T-cell (primary cell): ENCODE results near the gene ENPP1. TPM values are rescaled to one million over a fixed set of nuclear protein-coding genes. Genes with fewer than 3 reads are reported as not detected.

Experiments
- ATAC-seq, 4 experiments: fragments of 200-7000 bp in 3 of 4; fragments of 150-1000 bp in 1 of 4; cut with Tn5 transposase; replicated peaks in 1 of 4; 1 replicate in 3 of 4; 2 replicates in 1 of 4; pipeline ENCODE4 v1.10.0; 2021; ENCODE audit warnings: moderate library complexity in 3 of 4, mild to moderate bottlenecking in 2 of 4, moderate number of reproducible peaks in 1 of 4
- CTCF ChIA-PET, 2 donors: fragments of 300-600 bp; sonication (Branson Sonifier 250); formaldehyde crosslinking; loops; one replicate each; lab custom pipeline; 2022; ENCODE audit warnings: antibody characterized with exemption in 2 of 2; lab: Charles Lee
- POLR2A ChIA-PET, 2 donors: fragments of 300-600 bp; sonication (Branson Sonifier 250); formaldehyde crosslinking; loops; one replicate each; lab custom pipeline; 2022; ENCODE audit warnings: antibody characterized with exemption in 2 of 2; lab: Charles Lee
- DNase-seq, 35 experiments: peaks; one replicate each; pipeline versions ENCODE4 v3.0.0 to v3.0.0-alpha.2; 2013 to 2023
- H3K27ac ChIP-seq: one replicate; pipeline ENCODE4 v1.5.1; 2013; ENCODE audit warnings: low read length
- H3K27me3 ChIP-seq, 2 experiments: replicated peaks in 1 of 2; 1 replicate in 1 of 2; 2 replicates in 1 of 2; pipeline versions ENCODE4 v1.6.1 to v1.7.0; 2013; ENCODE audit warnings: low read length in 1 of 2, mixed read lengths in 1 of 2; ENCODE audit not compliant: control insufficient read depth in 2 of 2, insufficient read depth in 2 of 2; ENCODE audit errors: extremely low read depth in 1 of 2
- H3K36me3 ChIP-seq, 2 donors: 1 replicate in 1 of 2; 2 replicates in 1 of 2; pipeline versions ENCODE4 v1.6.1 to v1.7.0; 2013; ENCODE audit warnings: low read length in 1 of 2; ENCODE audit not compliant: control insufficient read depth in 2 of 2, insufficient read depth in 1 of 2; ENCODE audit errors: extremely low read depth in 1 of 2
- H3K4me1 ChIP-seq, 2 experiments: 1 replicate in 1 of 2; 2 replicates in 1 of 2; pipeline versions ENCODE4 v1.6.1 to v1.7.0; 2013; ENCODE audit warnings: low read length in 2 of 2, mixed read lengths in 1 of 2; ENCODE audit not compliant: insufficient read depth in 2 of 2, control insufficient read depth in 1 of 2; ENCODE audit errors: extremely low read depth in 1 of 2
- H3K4me3 ChIP-seq, 2 donors: 1 replicate in 1 of 2; 2 replicates in 1 of 2; pipeline versions ENCODE4 v1.5.1 to v1.7.0; 2013; ENCODE audit warnings: mild to moderate bottlenecking in 2 of 2, low read length in 1 of 2, moderate library complexity in 1 of 2; ENCODE audit not compliant: control insufficient read depth in 1 of 2; ENCODE audit errors: extremely low read depth in 1 of 2
- H3K9me3 ChIP-seq: 2 replicates; pipeline ENCODE4 v1.7.0; 2013
- H3K27ac Mint-ChIP-seq, 2 donors: one replicate each; pipeline ENCODE4 v1.8.0; 2020 to 2021; ENCODE audit warnings: mild to moderate bottlenecking in 2 of 2, mixed read lengths in 2 of 2
- H3K27me3 Mint-ChIP-seq, 2 donors: one replicate each; pipeline ENCODE4 v1.8.0; 2021 to 2022; ENCODE audit warnings: mixed read lengths in 2 of 2
- H3K36me3 Mint-ChIP-seq: one replicate; pipeline ENCODE4 v1.8.0; 2021; ENCODE audit warnings: mixed read lengths
- H3K4me1 Mint-ChIP-seq, 3 donors: one replicate each; pipeline ENCODE4 v1.8.0; 2020 to 2022; ENCODE audit warnings: mixed read lengths in 3 of 3, mild to moderate bottlenecking in 1 of 3
- H3K4me3 Mint-ChIP-seq, 3 donors: one replicate each; pipeline ENCODE4 v1.8.0; 2020 to 2022; ENCODE audit warnings: mild to moderate bottlenecking in 3 of 3, mixed read lengths in 3 of 3, moderate library complexity in 3 of 3
- H3K9me3 Mint-ChIP-seq, 3 donors: one replicate each; pipeline ENCODE4 v1.8.0; 2020 to 2022; ENCODE audit warnings: mixed read lengths in 3 of 3
- WGBS: methylation state at CpG from one replicate; pipeline ENCODE4 v1.1.5; 2013; ENCODE audit warnings: missing lambda C conversion rate; ENCODE audit not compliant: insufficient coverage; 5-methylcytosine and 5-hydroxymethylcytosine counted together
- total RNA-seq, 35 experiments: library from RNA in 6 of 35; stranded (reverse) in 6 of 35; fragments of 120-200 nt in 1 of 35; gene quantifications; one replicate each; pipeline versions ENCODE4 v1.2.1 to v1.2.4 and lab custom pipeline; 2013 to 2026

ENPP1 gene
- total RNA-seq, 5 donors from 2014 or later (not counting 1 experiment from before 2014, with no cell fraction given): 0.15 to 0.47 (median 0.35) TPM

GRCh38 chr6:131931063-131931750, 123.4 kb downstream of the ENPP1 start:
- no peaks in the 10 kb centered on the region for H3K36me3 Mint-ChIP-seq
- ATAC-seq (no peak), DNase-seq (no peak)
- H3K4me3 Mint-ChIP-seq: no peak overlapping the region
- H3K9me3 Mint-ChIP-seq: no peaks in the 10 kb centered on the region
- H3K4me1 Mint-ChIP-seq: no peaks in the 10 kb centered on the region
- peaks cover 22 to 23% of the 10 kb centered on the region in 2 donors for H3K27me3 Mint-ChIP-seq
- Histone ChIP-seq H3K4me1 (no peaks in the 10 kb centered on the region), H3K4me3 (no peak overlapping the region), H3K9me3 (no peaks in the 10 kb centered on the region), H3K27me3 (peaks cover 0 to 7% of the 10 kb centered on the region in 2 experiments), H3K27ac (no peak overlapping the region), H3K36me3 (no peaks in the 10 kb centered on the region)
- ChIA-PET CTCF (no interaction called here), POLR2A (no interaction called here)
- 100% methylated on average over 1 of the region's 2 CpGs for WGBS
- no peak overlapping the region for H3K27ac Mint-ChIP-seq

- ATAC-seq (no peak), DNase-seq (no peak)
- Mint-ChIP-seq H3K4me3 (no peak overlapping the region), H3K27ac (no peak overlapping the region), H3K27me3 (peaks cover 17 to 18% of the 10 kb centered on the region in 2 donors), H3K4me1 (no peaks in the 10 kb centered on the region), H3K9me3 (no peaks in the 10 kb centered on the region), H3K36me3 (no peaks in the 10 kb centered on the region)
- no peaks in the 10 kb centered on the region for H3K4me1 ChIP-seq
- WGBS: 67% methylated on average over 1 of the region's 4 CpGs
- ChIA-PET POLR2A (no interaction called here), CTCF (interaction anchor here in 1 of 2 donors (1.4 kb wide), 1 partner anchor 13 kb away, joined by 3 read pairs; no protein-coding TSS in a partner anchor)
- H3K27me3 ChIP-seq: peaks cover 0 to 5% of the 10 kb centered on the region in 2 experiments
- H3K27ac ChIP-seq: no peak overlapping the region
- no peak overlapping the region for H3K4me3 ChIP-seq
- no peaks in the 10 kb centered on the region for H3K36me3 ChIP-seq
- no peaks in the 10 kb centered on the region for H3K9me3 ChIP-seq
These were observed 128.3 kb downstream of the ENPP1 start for GRCh38 chr6:131936156-131936555.

GRCh38 chr6:131937226-131937625, 129.4 kb downstream of the ENPP1 start:
- Mint-ChIP-seq H3K9me3 (no peaks in the 10 kb centered on the region), H3K4me3 (no peak overlapping the region), H3K36me3 (no peaks in the 10 kb centered on the region), H3K27me3 (peaks cover 15 to 18% of the 10 kb centered on the region in 2 donors), H3K4me1 (no peaks in the 10 kb centered on the region), H3K27ac (no peak overlapping the region)
- CTCF ChIA-PET: no interaction called here
- Histone ChIP-seq H3K36me3 (no peaks in the 10 kb centered on the region), H3K4me1 (no peaks in the 10 kb centered on the region), H3K27ac (no peak overlapping the region), H3K27me3 (peaks cover 0 to 1% of the 10 kb centered on the region in 2 experiments), H3K4me3 (no peak overlapping the region), H3K9me3 (no peaks in the 10 kb centered on the region)
- DNase-seq (no peak), ATAC-seq (no peak)
- 67% methylated on average over 1 of the region's 2 CpGs for WGBS
- POLR2A ChIA-PET: no interaction called here

DNA sequence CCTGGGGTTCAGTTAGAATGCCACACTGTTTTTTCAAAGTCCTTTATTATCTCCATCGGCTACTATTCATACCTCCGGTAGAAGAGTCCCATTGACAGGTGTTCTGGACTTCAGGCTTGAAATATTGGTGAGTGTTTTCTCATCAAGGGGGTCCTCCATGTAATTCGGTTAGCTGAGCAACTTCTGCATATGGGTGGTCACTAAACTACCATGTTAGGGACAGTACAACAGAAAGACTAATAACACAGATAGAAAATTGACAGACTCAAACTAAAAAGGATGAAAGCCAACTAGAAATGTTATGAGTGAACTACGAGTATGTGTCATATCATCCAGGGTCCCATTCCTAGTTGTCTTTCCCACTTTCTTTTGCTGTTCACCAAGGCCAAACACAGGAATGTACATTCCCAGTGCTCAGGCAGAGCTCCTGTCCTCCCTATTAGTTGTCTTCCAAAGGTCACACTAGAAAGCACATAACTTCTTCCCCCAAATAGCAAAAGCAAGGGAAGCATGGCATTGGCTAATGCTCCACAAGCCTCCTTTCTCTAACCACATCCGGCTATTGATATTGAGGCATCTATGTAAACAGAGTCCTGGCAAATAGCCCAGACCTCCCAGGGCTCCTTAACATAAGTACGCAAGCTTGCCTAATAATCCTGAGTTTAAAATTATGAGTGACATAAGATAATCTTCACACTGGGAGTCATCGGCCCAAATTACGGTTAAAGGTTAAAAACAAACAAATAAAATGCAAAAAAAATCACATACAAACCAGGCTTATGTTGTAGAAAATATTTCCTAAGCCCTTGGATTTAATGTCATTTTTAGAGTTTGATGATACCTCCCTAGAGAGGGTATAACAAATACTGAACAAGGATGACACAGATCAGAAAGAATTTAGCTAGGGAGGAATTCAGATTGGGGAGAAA, 130.1 kb downstream of the ENPP1 start:
- Mint-ChIP-seq H3K4me1 (no peaks in the 10 kb centered on the region), H3K9me3 (no peaks in the 10 kb centered on the region), H3K27me3 (peaks cover 10 to 18% of the 10 kb centered on the region in 2 donors), H3K4me3 (no peak overlapping the region), H3K27ac (no peak overlapping the region), H3K36me3 (no peaks in the 10 kb centered on the region)
- Histone ChIP-seq H3K27ac (no peak overlapping the region), H3K4me1 (no peaks in the 10 kb centered on the region), H3K36me3 (no peaks in the 10 kb centered on the region), H3K4me3 (no peak overlapping the region), H3K9me3 (no peaks in the 10 kb centered on the region), H3K27me3 (no peaks in the 10 kb centered on the region)
- WGBS: 60% methylated on average over 1 of the region's 8 CpGs
- no peak for ATAC-seq
- CTCF ChIA-PET: no interaction called here
- POLR2A ChIA-PET: no interaction called here
- DNase-seq: no peak

Other genes starting within 250 kb of the ENPP1 start
- 1 to 10 TPM in 1 of 5 donors, under 1 TPM in 3, not detected in 1; 0.49 to 1.1 (median 0.75) TPM for gene ARG1, start 234.8 kb upstream of the ENPP1 start, total RNA-seq
- 10 to 100 TPM; 45.6 to 64.5 (median 46.6) TPM for gene MED23, start 179.8 kb upstream of the ENPP1 start, total RNA-seq
- under 1 TPM; 0.30 to 0.68 (median 0.53) TPM for gene ENPP3, start 170.7 kb upstream of the ENPP1 start, total RNA-seq
- gene OR2A4, start 106.6 kb upstream of the ENPP1 start, total RNA-seq: not detected
- not detected for gene CTAGE9, start 97.0 kb upstream of the ENPP1 start, total RNA-seq
- 1 to 10 TPM in 2 of 5 donors, under 1 TPM in 1, not detected in 2; 0.49 to 1.3 (median 1.2) TPM for gene CCN2, start 143.4 kb downstream of the ENPP1 start, total RNA-seq